NCI-H2029 treated with DMSO at 0.1 percent for 48 hours (cell line): Measurements from ENCODE around the gene OR4D10.

Source experiments
- DNase-seq: peaks from one replicate; lab custom pipeline; 2025; lab: John Stamatoyannopoulos, UW

OR4D10 gene

DNA sequence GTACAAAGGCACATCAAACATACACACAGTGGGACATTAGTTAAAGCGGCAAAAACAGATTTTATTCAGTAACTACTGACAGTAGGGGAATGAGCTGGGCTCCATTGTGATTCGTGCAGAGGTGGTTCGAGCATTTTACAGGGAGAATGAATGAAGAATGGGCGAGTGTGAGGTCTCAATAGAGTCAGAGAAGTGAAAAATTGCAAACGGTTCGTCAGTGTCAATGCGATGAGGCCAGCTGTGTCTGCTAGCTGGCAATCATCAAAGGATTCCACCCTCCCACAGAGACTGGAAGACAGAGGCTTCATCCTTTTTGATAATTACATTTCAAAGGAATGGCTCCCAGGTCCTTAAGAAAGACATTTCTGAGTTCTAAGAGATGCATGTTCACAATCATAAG, 55.6 kb downstream of the OR4D10 start:
- no peak for DNase-seq
